Endothelial cell of umbilical vein (primary cell): ENCODE data around the gene GPR82. TPM values are rescaled to one million over a fixed set of nuclear protein-coding genes. Genes with fewer than 3 reads are reported as not detected.

Source experiments
- BruUV-seq: library from RNA; stranded (reverse); fragments of 400-500 nt; replicated peaks from 2 replicates; lab custom pipeline; 2021; lab: Mats Ljungman, UMichigan
- CTCF ChIA-PET: fragments of 300-600, 350-600 bp; sonication (Branson Sonifier 250); formaldehyde crosslinking; loops from one replicate; lab custom pipeline; 2021; ENCODE audit warnings: antibody characterized with exemption, inconsistent platforms; lab: Charles Lee
- POLR2A ChIA-PET: fragments of 300-600, 350-600 bp; sonication (Branson Sonifier 250); formaldehyde crosslinking; loops from one replicate; lab custom pipeline; 2021; ENCODE audit warnings: antibody characterized with exemption, inconsistent platforms; lab: Charles Lee
- DNase-seq: peaks from one replicate; pipeline ENCODE4 v3.0.0-alpha.2; 2011; ENCODE audit warnings: low read depth, low spot score
- FAIRE-seq: peaks from 2 replicates; lab custom pipeline; 2011; peaks lifted over from hg19 to GRCh38; lab: Jason Lieb, UNC
- H2AFZ ChIP-seq: 2 replicates; pipeline ENCODE4 v1.6.0; 2012; ENCODE audit warnings: low read depth, low read length, control low read depth, inconsistent platforms
- H3K27ac ChIP-seq: 2 replicates; pipeline ENCODE4 v1.5.1; 2011; ENCODE audit warnings: low read depth, mild to moderate bottlenecking, control low read depth, low read length, moderate library complexity; ENCODE audit not compliant: insufficient read depth
- H3K27me3 ChIP-seq, 2 experiments: 2 replicates each; pipeline versions ENCODE4 v1.6.0 to v1.6.1; 2011; ENCODE audit warnings: low read length in 2 of 2, mixed read lengths in 1 of 2; ENCODE audit not compliant: control insufficient read depth in 2 of 2, insufficient read depth in 2 of 2
- H3K36me3 ChIP-seq, 2 experiments: 2 replicates in 1 of 2; 3 replicates in 1 of 2; pipeline ENCODE4 v1.5.1; 2011; ENCODE audit warnings: low read length in 2 of 2, mild to moderate bottlenecking in 1 of 2, moderate library complexity in 1 of 2; ENCODE audit not compliant: control insufficient read depth in 2 of 2, insufficient read depth in 2 of 2; ENCODE audit errors: extremely low read depth in 1 of 2
- H3K4me1 ChIP-seq: 3 replicates; pipeline ENCODE4 v1.5.1; 2011; ENCODE audit warnings: mild to moderate bottlenecking, low read length; ENCODE audit not compliant: control insufficient read depth, insufficient read depth; ENCODE audit errors: extremely low read depth
- H3K4me2 ChIP-seq: 2 replicates; pipeline ENCODE4 v1.6.1; 2011; ENCODE audit warnings: low read length, control low read depth, mixed read lengths; ENCODE audit not compliant: insufficient read depth
- H3K4me3 ChIP-seq, 3 experiments: fragments of 200-600 bp in 1 of 3; sonication (generic), shearing (Covaris generic) in 1 of 3; replicated peaks in 1 of 3; 2 replicates each; pipeline ENCODE4 v1.5.1; 2011 to 2016; ENCODE audit warnings: control low read depth in 3 of 3, low read length in 3 of 3, mild to moderate bottlenecking in 2 of 3, inconsistent platforms in 1 of 3, low read depth in 1 of 3, moderate library complexity in 1 of 3; ENCODE audit not compliant: insufficient read depth in 1 of 3
- H3K79me2 ChIP-seq: 2 replicates; pipeline ENCODE4 v1.6.0; 2012; ENCODE audit warnings: low read length, inconsistent platforms; ENCODE audit not compliant: control insufficient read depth, insufficient read depth
- H3K9ac ChIP-seq: replicated peaks from 2 replicates; pipeline ENCODE3; 2011; ENCODE audit warnings: low read length, control low read depth; ENCODE audit not compliant: insufficient read depth; ENCODE audit errors: extremely low read depth
- H3K9me1 ChIP-seq: replicated peaks from 3 replicates; pipeline ENCODE4 v1.6.0; 2011; ENCODE audit warnings: mild to moderate bottlenecking, low read length; ENCODE audit not compliant: control insufficient read depth, insufficient read depth; ENCODE audit errors: extremely low read depth
- H3K9me3 ChIP-seq: replicated peaks from 2 replicates; pipeline ENCODE4 v1.5.1; 2012; ENCODE audit warnings: low read length, inconsistent platforms; ENCODE audit not compliant: control insufficient read depth, insufficient read depth
- H4K20me1 ChIP-seq: replicated peaks from 2 replicates; pipeline ENCODE3; 2011; ENCODE audit warnings: mild to moderate bottlenecking, low read length; ENCODE audit not compliant: control insufficient read depth, insufficient read depth; ENCODE audit errors: extremely low read depth
- EZH2 ChIP-seq: IDR thresholded peaks from 2 replicates; pipeline ENCODE4 v1.6.1; 2012; ENCODE audit warnings: borderline replicate concordance, low read depth, mild to moderate bottlenecking, moderate library complexity, low read length, inconsistent platforms; ENCODE audit not compliant: severe bottlenecking
- FOS ChIP-seq: IDR thresholded peaks from 2 replicates; pipeline ENCODE4 v1.6.1; 2011; ENCODE audit warnings: mild to moderate bottlenecking, low read length, moderate library complexity, borderline replicate concordance; ENCODE audit not compliant: insufficient read depth
- GATA2 ChIP-seq: IDR thresholded peaks from 2 replicates; pipeline ENCODE4 v1.7.0; 2011; ENCODE audit warnings: low read depth, mild to moderate bottlenecking, moderate library complexity, mixed read lengths, low read length; ENCODE audit not compliant: insufficient read length, insufficient read depth
- JUN ChIP-seq: IDR thresholded peaks from 2 replicates; pipeline ENCODE4 v1.6.1; 2011; ENCODE audit warnings: borderline replicate concordance, low read depth; ENCODE audit not compliant: insufficient read length, insufficient read depth
- MAX ChIP-seq: IDR thresholded peaks from 2 replicates; pipeline ENCODE4 v1.6.1; 2011; ENCODE audit not compliant: insufficient read depth, insufficient read length
- MYC ChIP-seq: IDR thresholded peaks from one replicate; pipeline ENCODE4 v1.6.1; 2011; ENCODE audit warnings: mild to moderate bottlenecking, low read depth, low read length
- POLR2A ChIP-seq: IDR thresholded peaks from 2 replicates; pipeline ENCODE4 v1.6.1; 2012; ENCODE audit warnings: low read depth, mild to moderate bottlenecking, control low read depth, low read length
- POLR2AphosphoS5 ChIP-seq: IDR thresholded peaks from 2 replicates; pipeline ENCODE4 v1.6.1; 2012; ENCODE audit warnings: low read depth, mild to moderate bottlenecking, control low read depth, low read length, moderate library complexity; ENCODE audit not compliant: insufficient read depth
- dilution Hi-C: fragments of 300-500 bp; cut with MboI; formaldehyde crosslinking; loops from one replicate; pipeline ENCODE4 v1.15.0; 2019; ENCODE audit warnings: low sequenced_read_pairs; ENCODE audit not compliant: extremely low pct_ligation_motif_present
- intact Hi-C: fragments of 100-400 bp; cut with micrococcal nuclease; formaldehyde crosslinking; loops from one replicate; pipeline ENCODE4 v1.10.0; 2022
- polyA plus RNA-seq, 4 experiments: library from polyadenylated mRNA; depleted of rRNA in 3 of 4; stranded (reverse) in 3 of 4; unstranded in 1 of 4; fragments of >200 nt; gene quantifications; 2 replicates each; pipeline versions ENCODE4 v1.2.1 to v1.2.3, GENCODE V29; 2011 to 2012; ENCODE audit warnings: missing spikeins in 1 of 4
- total RNA-seq: library from RNA; stranded (reverse); gene quantifications from 2 replicates; pipeline ENCODE4 v1.2.3, GENCODE V29; 2021
- TF ChIP-seq, protein P1 (sequence below), 2 donors: IDR thresholded peaks; 1 replicate in 1 of 2; 2 replicates in 1 of 2; pipeline ENCODE4 v1.5.1; 2011; ENCODE audit warnings: low read length in 2 of 2, mild to moderate bottlenecking in 2 of 2, moderate library complexity in 2 of 2, control low read depth in 1 of 2, inconsistent platforms in 1 of 2, low read depth in 1 of 2; ENCODE audit not compliant: insufficient read depth in 1 of 2; ENCODE audit errors: extremely low read depth in 1 of 2

GPR82 gene
- total and polyA plus RNA-seq, 2 donors (not counting 3 experiments of a cell fraction or from before 2014, with no cell fraction given): not detected

DNA sequence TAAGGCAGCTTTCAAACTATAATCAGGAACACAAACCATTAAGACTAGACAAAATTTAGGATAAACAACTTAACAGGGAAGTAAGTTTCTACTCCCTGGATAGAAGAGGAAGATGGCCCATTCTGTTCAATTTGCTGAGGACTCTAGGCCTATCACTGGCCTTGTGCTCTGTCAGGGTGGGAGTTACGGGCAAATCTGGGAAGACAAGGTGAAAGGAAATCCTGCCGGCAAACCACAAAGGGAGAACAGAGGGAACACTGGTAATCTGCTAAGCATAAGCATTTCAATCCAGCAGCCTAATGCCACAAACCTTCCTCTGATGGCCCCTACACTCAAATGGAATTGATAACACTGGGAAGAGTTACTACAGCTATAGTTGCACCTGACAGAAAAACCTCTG lies 8.3 kb downstream of the GPR82 start:
- intact Hi-C loops (no loop called here), dilution Hi-C loops (no loop called here)
- Histone ChIP-seq H3K27ac (no peak overlapping the region), H3K4me2 (no peak overlapping the region), H3K9ac (no peak overlapping the region), H3K4me1 (no peaks in the 10 kb centered on the region), H2AFZ (no peak overlapping the region), H3K27me3 (no peaks in the 10 kb centered on the region), H3K4me3 (no peak overlapping the region), H4K20me1 (no peaks in the 10 kb centered on the region), H3K9me3 (no peaks in the 10 kb centered on the region), H3K36me3 (no peaks in the 10 kb centered on the region), H3K79me2 (no peaks in the 10 kb centered on the region), H3K9me1 (no peaks in the 10 kb centered on the region)
- no peak for DNase-seq
- no peak for TF ChIP-seq POLR2A
- no peak for FAIRE-seq
- ChIA-PET POLR2A (no interaction called here), CTCF (no interaction called here)
- no TSS peak for BruUV-seq

- ChIA-PET CTCF (no interaction called here), POLR2A (no interaction called here)
- DNase-seq (no peak), FAIRE-seq (no peak)
- Histone ChIP-seq H3K4me1 (no peaks in the 10 kb centered on the region), H2AFZ (no peak overlapping the region), H3K9ac (no peak overlapping the region), H3K9me3 (no peaks in the 10 kb centered on the region), H3K9me1 (no peaks in the 10 kb centered on the region), H3K27me3 (no peaks in the 10 kb centered on the region), H3K27ac (no peak overlapping the region), H4K20me1 (no peaks in the 10 kb centered on the region), H3K36me3 (no peaks in the 10 kb centered on the region), H3K4me3 (no peak overlapping the region), H3K79me2 (no peaks in the 10 kb centered on the region), H3K4me2 (no peak overlapping the region)
- no peak for TF ChIP-seq JUN
- TF ChIP-seq FOS: no peak
- TF ChIP-seq MYC: no peak
- TF ChIP-seq MAX: no peak
- TF ChIP-seq POLR2A: no peak
- no peak for TF ChIP-seq EZH2
- TF ChIP-seq GATA2: no peak
- TF ChIP-seq POLR2AphosphoS5: no peak
- TF ChIP-seq, protein P1, sequence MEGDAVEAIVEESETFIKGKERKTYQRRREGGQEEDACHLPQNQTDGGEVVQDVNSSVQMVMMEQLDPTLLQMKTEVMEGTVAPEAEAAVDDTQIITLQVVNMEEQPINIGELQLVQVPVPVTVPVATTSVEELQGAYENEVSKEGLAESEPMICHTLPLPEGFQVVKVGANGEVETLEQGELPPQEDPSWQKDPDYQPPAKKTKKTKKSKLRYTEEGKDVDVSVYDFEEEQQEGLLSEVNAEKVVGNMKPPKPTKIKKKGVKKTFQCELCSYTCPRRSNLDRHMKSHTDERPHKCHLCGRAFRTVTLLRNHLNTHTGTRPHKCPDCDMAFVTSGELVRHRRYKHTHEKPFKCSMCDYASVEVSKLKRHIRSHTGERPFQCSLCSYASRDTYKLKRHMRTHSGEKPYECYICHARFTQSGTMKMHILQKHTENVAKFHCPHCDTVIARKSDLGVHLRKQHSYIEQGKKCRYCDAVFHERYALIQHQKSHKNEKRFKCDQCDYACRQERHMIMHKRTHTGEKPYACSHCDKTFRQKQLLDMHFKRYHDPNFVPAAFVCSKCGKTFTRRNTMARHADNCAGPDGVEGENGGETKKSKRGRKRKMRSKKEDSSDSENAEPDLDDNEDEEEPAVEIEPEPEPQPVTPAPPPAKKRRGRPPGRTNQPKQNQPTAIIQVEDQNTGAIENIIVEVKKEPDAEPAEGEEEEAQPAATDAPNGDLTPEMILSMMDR (IDR thresholded peaks at IDR 0.05; ENCODE audit: extremely low read depth in 1 of 2, insufficient read depth in 1 of 2, low read depth in 1 of 2, low read length in 2 of 2): no peak
- intact Hi-C loops (no loop called here), dilution Hi-C loops (no loop called here)
- BruUV-seq: no TSS peak
Measured at GRCh38 chrX:41733939-41734338, 10.0 kb downstream of the GPR82 start.
